ENCODE results near the gene CENPX. TPM values are rescaled to one million over a fixed set of nuclear protein-coding genes. Genes with fewer than 3 reads are reported as not detected.

Gene CENPX
- total and polyA plus RNA-seq, 2 of the 13 experiments (the other 11 are each of a cell fraction or from before 2014, with no cell fraction given), result 92.7 to 170 TPM

- TF ChIP-seq, protein P1, sequence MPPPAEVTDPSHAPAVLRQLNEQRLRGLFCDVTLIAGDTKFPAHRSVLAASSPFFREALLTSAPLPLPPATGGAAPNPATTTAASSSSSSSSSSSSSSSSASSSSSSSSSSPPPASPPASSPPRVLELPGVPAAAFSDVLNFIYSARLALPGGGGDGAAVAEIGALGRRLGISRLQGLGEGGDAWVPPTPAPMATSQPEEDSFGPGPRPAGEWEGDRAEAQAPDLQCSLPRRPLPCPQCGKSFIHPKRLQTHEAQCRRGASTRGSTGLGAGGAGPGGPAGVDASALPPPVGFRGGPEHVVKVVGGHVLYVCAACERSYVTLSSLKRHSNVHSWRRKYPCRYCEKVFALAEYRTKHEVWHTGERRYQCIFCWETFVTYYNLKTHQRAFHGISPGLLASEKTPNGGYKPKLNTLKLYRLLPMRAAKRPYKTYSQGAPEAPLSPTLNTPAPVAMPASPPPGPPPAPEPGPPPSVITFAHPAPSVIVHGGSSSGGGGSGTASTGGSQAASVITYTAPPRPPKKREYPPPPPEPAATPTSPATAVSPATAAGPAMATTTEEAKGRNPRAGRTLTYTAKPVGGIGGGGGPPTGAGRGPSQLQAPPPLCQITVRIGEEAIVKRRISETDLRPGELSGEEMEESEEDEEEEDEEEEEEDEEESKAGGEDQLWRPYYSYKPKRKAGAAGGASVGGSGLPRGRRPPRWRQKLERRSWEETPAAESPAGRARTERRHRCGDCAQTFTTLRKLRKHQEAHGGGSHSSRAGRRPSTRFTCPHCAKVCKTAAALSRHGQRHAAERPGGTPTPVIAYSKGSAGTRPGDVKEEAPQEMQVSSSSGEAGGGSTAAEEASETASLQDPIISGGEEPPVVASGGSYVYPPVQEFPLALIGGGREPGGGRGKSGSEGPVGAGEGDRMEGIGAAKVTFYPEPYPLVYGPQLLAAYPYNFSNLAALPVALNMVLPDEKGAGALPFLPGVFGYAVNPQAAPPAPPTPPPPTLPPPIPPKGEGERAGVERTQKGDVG (CRISPR knock-in tag; IDR thresholded peaks at IDR 0.05; ENCODE audit: borderline replicate concordance), result no peak
- peak; percentile 82; the same call in 1 of the 2 replicates for TF ChIP-seq RELA (CRISPR knock-in tag; IDR thresholded peaks at IDR 0.05)
- TF ChIP-seq, protein P2, sequence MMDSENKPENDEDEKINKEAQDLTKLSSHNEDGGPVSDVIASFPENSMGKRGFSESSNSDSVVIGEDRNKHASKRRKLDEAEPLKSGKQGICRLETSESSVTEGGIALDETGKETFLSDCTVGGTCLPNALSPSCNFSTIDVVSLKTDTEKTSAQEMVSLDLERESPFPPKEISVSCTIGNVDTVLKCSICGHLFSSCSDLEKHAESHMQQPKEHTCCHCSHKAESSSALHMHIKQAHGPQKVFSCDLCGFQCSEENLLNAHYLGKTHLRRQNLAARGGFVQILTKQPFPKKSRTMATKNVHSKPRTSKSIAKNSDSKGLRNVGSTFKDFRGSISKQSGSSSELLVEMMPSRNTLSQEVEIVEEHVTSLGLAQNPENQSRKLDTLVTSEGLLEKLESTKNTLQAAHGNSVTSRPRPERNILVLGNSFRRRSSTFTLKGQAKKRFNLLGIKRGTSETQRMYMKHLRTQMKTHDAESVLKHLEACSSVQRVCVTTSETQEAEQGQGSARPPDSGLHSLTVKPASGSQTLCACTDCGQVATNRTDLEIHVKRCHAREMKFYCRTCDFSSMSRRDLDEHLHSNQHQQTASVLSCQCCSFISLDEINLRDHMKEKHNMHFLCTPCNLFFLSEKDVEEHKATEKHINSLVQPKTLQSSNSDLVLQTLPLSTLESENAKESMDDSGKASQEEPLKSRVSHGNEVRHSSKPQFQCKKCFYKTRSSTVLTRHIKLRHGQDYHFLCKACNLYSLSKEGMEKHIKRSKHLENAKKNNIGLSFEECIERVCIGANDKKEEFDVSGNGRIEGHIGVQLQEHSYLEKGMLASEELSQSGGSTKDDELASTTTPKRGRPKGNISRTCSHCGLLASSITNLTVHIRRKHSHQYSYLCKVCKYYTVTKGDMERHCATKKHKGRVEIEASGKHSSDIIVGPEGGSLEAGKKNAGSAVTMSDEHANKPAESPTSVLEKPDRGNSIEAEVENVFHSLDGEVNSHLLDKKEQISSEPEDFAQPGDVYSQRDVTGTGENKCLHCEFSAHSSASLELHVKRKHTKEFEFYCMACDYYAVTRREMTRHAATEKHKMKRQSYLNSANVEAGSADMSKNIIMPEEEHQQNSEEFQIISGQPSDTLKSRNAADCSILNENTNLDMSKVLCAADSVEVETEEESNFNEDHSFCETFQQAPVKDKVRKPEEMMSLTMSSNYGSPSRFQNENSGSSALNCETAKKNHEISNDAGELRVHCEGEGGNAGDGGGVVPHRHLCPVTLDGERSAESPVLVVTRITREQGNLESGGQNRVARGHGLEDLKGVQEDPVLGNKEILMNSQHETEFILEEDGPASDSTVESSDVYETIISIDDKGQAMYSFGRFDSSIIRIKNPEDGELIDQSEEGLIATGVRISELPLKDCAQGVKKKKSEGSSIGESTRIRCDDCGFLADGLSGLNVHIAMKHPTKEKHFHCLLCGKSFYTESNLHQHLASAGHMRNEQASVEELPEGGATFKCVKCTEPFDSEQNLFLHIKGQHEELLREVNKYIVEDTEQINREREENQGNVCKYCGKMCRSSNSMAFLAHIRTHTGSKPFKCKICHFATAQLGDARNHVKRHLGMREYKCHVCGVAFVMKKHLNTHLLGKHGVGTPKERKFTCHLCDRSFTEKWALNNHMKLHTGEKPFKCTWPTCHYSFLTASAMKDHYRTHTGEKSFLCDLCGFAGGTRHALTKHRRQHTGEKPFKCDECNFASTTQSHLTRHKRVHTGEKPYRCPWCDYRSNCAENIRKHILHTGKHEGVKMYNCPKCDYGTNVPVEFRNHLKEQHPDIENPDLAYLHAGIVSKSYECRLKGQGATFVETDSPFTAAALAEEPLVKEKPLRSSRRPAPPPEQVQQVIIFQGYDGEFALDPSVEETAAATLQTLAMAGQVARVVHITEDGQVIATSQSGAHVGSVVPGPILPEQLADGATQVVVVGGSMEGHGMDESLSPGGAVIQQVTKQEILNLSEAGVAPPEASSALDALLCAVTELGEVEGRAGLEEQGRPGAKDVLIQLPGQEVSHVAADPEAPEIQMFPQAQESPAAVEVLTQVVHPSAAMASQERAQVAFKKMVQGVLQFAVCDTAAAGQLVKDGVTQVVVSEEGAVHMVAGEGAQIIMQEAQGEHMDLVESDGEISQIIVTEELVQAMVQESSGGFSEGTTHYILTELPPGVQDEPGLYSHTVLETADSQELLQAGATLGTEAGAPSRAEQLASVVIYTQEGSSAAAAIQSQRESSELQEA (CRISPR knock-in tag; IDR thresholded peaks at IDR 0.05; ENCODE audit: not compliant biosample characterization), result peak; percentile 87
- peak; percentile 29; the same call in 1 of the 2 replicates for TF ChIP-seq MNT (IDR thresholded peaks at IDR 0.05)
- TF ChIP-seq ADNP (CRISPR knock-in tag; IDR thresholded peaks at IDR 0.05), result 0 out of 2 replicates have a peak, but pooled peaks have one; percentile 34
- no peak for TF ChIP-seq FOXO4 (CRISPR knock-in tag; conservative IDR thresholded peaks at IDR 0.05)
- TF ChIP-seq TBL1XR1 (IDR thresholded peaks at IDR 0.05; ENCODE audit: borderline replicate concordance, low read length, partially characterized antibody), result no peak
- peak; percentile 31; the same call in 1 of the 2 replicates for TF ChIP-seq THAP7 (CRISPR knock-in tag; IDR thresholded peaks at IDR 0.05)
- peak; percentile 78 for TF ChIP-seq ZNF333 (CRISPR knock-in tag; IDR thresholded peaks at IDR 0.05; ENCODE audit: borderline replicate concordance)
These were observed 14.6 kb upstream of the CENPX start, which contains the start of gene DCXR (continued) for GRCh38 chr17:82037092-82037888.

Data from HepG2 (cell line).